SK-N-SH (cell line): ENCODE data around the gene NOLC1. TPM values are rescaled to one million over a fixed set of nuclear protein-coding genes. Genes with fewer than 3 reads are reported as not detected.

Experiments
- CTCF ChIA-PET: fragments of 300-600, 350-600 bp; formaldehyde crosslinking; extraction: SDS; loops from one replicate; lab custom pipeline; 2021; lab: Yijun Ruan, JAX
- POLR2A ChIA-PET: fragments of 350-600 bp; sonication (Branson Sonifier 250); formaldehyde crosslinking; extraction: SDS; loops from one replicate; lab custom pipeline; 2020; ENCODE audit warnings: antibody characterized with exemption, inconsistent platforms; lab: Yijun Ruan, JAX
- DNase-seq: peaks from one replicate; pipeline ENCODE4 v3.0.0; 2012
- H2AFZ ChIP-seq: fragments of 200-600 bp; sonication (generic); 2 replicates; pipeline ENCODE4 v1.8.1; 2016; ENCODE audit warnings: antibody characterized with exemption, mild to moderate bottlenecking, low read depth
- H3F3A ChIP-seq: fragments of 200-600 bp; sonication (generic); replicated peaks from 2 replicates; pipeline ENCODE3; 2016; ENCODE audit warnings: antibody characterized with exemption, mild to moderate bottlenecking; ENCODE audit not compliant: insufficient read depth
- H3K27ac ChIP-seq, 2 experiments: fragments of 200-500 bp in 1 of 2; fragments of 200-600 bp in 1 of 2; sonication (Bioruptor generic) in 1 of 2; sonication (generic), shearing (Covaris generic) in 1 of 2; 2 replicates each; pipeline versions ENCODE4 v1.5.1 to v1.6.1; 2014 to 2016; ENCODE audit warnings: low read depth in 2 of 2, inconsistent platforms in 1 of 2, low read length in 1 of 2, mild to moderate bottlenecking in 1 of 2, mixed read lengths in 1 of 2
- H3K27me3 ChIP-seq: fragments of 200-600 bp; sonication (generic), shearing (Covaris generic); 2 replicates; pipeline ENCODE4 v1.6.1; 2016; ENCODE audit warnings: mixed run types; ENCODE audit not compliant: insufficient read depth
- H3K36me3 ChIP-seq, 2 experiments: fragments of 200-500 bp in 1 of 2; fragments of 200-600 bp in 1 of 2; sonication (Bioruptor generic) in 1 of 2; sonication (generic) in 1 of 2; replicated peaks in 1 of 2; 2 replicates each; pipeline versions ENCODE3 to v1.5.1; 2014 to 2016; ENCODE audit warnings: low read length in 1 of 2, mild to moderate bottlenecking in 1 of 2; ENCODE audit not compliant: insufficient read depth in 2 of 2, control insufficient read depth in 1 of 2
- H3K4me1 ChIP-seq, 2 experiments: fragments of 200-500 bp in 1 of 2; fragments of 200-600 bp in 1 of 2; sonication (Bioruptor generic) in 1 of 2; sonication (generic), shearing (Covaris generic) in 1 of 2; 2 replicates each; pipeline versions ENCODE4 v1.5.1 to v1.6.1; 2014 to 2016; ENCODE audit warnings: low read depth in 1 of 2, low read length in 1 of 2, mixed run types in 1 of 2; ENCODE audit not compliant: insufficient read depth in 2 of 2, control insufficient read depth in 1 of 2
- H3K4me2 ChIP-seq: fragments of 200-600 bp; sonication (generic), shearing (Covaris generic); 2 replicates; pipeline ENCODE4 v1.6.1; 2017; ENCODE audit warnings: mixed run types
- H3K4me3 ChIP-seq, 2 experiments: fragments of 200-500 bp in 1 of 2; fragments of 200-600 bp in 1 of 2; sonication (Bioruptor generic) in 1 of 2; sonication (generic), shearing (Covaris generic) in 1 of 2; 2 replicates each; pipeline versions ENCODE4 v1.5.1 to v1.8.1; 2014 to 2016; ENCODE audit warnings: low read depth in 2 of 2, inconsistent platforms in 1 of 2, low read length in 1 of 2, mild to moderate bottlenecking in 1 of 2, mixed read lengths in 1 of 2, moderate library complexity in 1 of 2
- H3K79me2 ChIP-seq: fragments of 200-600 bp; sonication (generic); 2 replicates; pipeline ENCODE4 v1.8.1; 2017; ENCODE audit warnings: mild to moderate bottlenecking; ENCODE audit not compliant: insufficient read depth
- H3K9ac ChIP-seq: fragments of 200-600 bp; sonication (generic); 2 replicates; pipeline ENCODE4 v1.6.1; 2017; ENCODE audit warnings: mixed run types
- H3K9me2 ChIP-seq: fragments of 200-600 bp; sonication (generic); 2 replicates; pipeline ENCODE4 v1.6.1; 2017; ENCODE audit warnings: mixed run types
- H3K9me3 ChIP-seq: fragments of 200-600 bp; sonication (generic); 2 replicates; pipeline ENCODE4 v1.6.1; 2017; ENCODE audit warnings: mixed run types, mild to moderate bottlenecking, moderate library complexity
- H4K20me1 ChIP-seq: fragments of 200-600 bp; sonication (generic); 2 replicates; pipeline ENCODE4 v1.6.1; 2017; ENCODE audit warnings: mild to moderate bottlenecking, mixed run types; ENCODE audit not compliant: insufficient read depth
- EZH2phosphoT487 ChIP-seq: fragments of 200-600 bp; sonication (generic); IDR thresholded peaks from 2 replicates; pipeline ENCODE4 v1.6.1; 2017; ENCODE audit warnings: low read depth, mixed run types, mild to moderate bottlenecking, antibody characterized with exemption, moderate library complexity, borderline replicate concordance
- FOSL2 ChIP-seq: IDR thresholded peaks from 2 replicates; pipeline ENCODE4 v1.4.0; 2012; ENCODE audit warnings: low read depth, mild to moderate bottlenecking, moderate library complexity, borderline replicate concordance
- FOXJ3 ChIP-seq: sonication (generic); formaldehyde crosslinking; IDR thresholded peaks from 2 replicates; pipeline ENCODE4 v1.5.1; 2020; ENCODE audit warnings: mild to moderate bottlenecking, missing genetic modification reagents
- FOXM1 ChIP-seq: IDR thresholded peaks from 2 replicates; pipeline ENCODE4 v1.4.0; 2012; ENCODE audit warnings: low read depth, mild to moderate bottlenecking
- GATA2 ChIP-seq: sonication (generic); formaldehyde crosslinking; IDR thresholded peaks from 2 replicates; pipeline ENCODE4 v1.5.0; 2020; ENCODE audit warnings: mild to moderate bottlenecking, missing genetic modification reagents
- JUND ChIP-seq: IDR thresholded peaks from 2 replicates; pipeline ENCODE4 v1.4.0; 2012
- MEF2A ChIP-seq: IDR thresholded peaks from 2 replicates; pipeline ENCODE4 v1.4.0; 2012; ENCODE audit warnings: low read depth, borderline replicate concordance
- NRF1 ChIP-seq: IDR thresholded peaks from 2 replicates; pipeline ENCODE4 v1.6.1; 2012; ENCODE audit warnings: low read depth, mild to moderate bottlenecking, low read length
- POLR2AphosphoS5 ChIP-seq: IDR thresholded peaks from 2 replicates; pipeline ENCODE4 v1.6.1; 2012; ENCODE audit warnings: low read depth, low read length
- RAD21 ChIP-seq: IDR thresholded peaks from 2 replicates; pipeline ENCODE4 v1.6.1; 2012; ENCODE audit warnings: mild to moderate bottlenecking, low read length
- RFX5 ChIP-seq: IDR thresholded peaks from 2 replicates; pipeline ENCODE4 v1.6.1; 2012; ENCODE audit warnings: mild to moderate bottlenecking, improper control_type of control experiment, low read length
- RXRA ChIP-seq: IDR thresholded peaks from 2 replicates; pipeline ENCODE4 v1.4.0; 2012; ENCODE audit warnings: low read depth, mild to moderate bottlenecking, borderline replicate concordance
- SIN3A ChIP-seq: IDR thresholded peaks from 2 replicates; pipeline ENCODE4 v1.6.1; 2012; ENCODE audit warnings: low read depth, mild to moderate bottlenecking, low read length, moderate library complexity, borderline replicate concordance
- TAF1 ChIP-seq: IDR thresholded peaks from 2 replicates; pipeline ENCODE4 v1.6.1; 2012; ENCODE audit warnings: low read depth, mild to moderate bottlenecking, low read length, moderate library complexity, borderline replicate concordance
- YY1 ChIP-seq: IDR thresholded peaks from 2 replicates; pipeline ENCODE4 v1.4.0; 2012; ENCODE audit warnings: low read depth, mild to moderate bottlenecking
- WGBS: methylation state at CpG from one replicate; pipeline ENCODE4 v1.1.6; 2017; ENCODE audit warnings: low lambda C conversion rate; 5-methylcytosine and 5-hydroxymethylcytosine counted together
- polyA plus RNA-seq, 3 experiments: library from polyadenylated mRNA; depleted of rRNA; stranded (reverse); fragments of >200 nt; gene quantifications; 2 replicates each; pipeline ENCODE4 v1.2.3, GENCODE V29; 2012
- TF ChIP-seq, protein P1 (sequence below): fragments of 150-350 bp; IDR thresholded peaks from 2 replicates; pipeline ENCODE4 v1.6.1; 2017; ENCODE audit warnings: antibody characterized with exemption, low read length, low read depth, borderline replicate concordance
- TF ChIP-seq, protein P2 (sequence below): IDR thresholded peaks from 2 replicates; pipeline ENCODE4 v1.6.1; 2012; ENCODE audit warnings: mild to moderate bottlenecking, low read depth, low read length, moderate library complexity

The NOLC1 gene
- polyA plus RNA-seq, 1 of the 3 experiments (the other 2 are of a cell fraction): 71.8 TPM

DNA sequence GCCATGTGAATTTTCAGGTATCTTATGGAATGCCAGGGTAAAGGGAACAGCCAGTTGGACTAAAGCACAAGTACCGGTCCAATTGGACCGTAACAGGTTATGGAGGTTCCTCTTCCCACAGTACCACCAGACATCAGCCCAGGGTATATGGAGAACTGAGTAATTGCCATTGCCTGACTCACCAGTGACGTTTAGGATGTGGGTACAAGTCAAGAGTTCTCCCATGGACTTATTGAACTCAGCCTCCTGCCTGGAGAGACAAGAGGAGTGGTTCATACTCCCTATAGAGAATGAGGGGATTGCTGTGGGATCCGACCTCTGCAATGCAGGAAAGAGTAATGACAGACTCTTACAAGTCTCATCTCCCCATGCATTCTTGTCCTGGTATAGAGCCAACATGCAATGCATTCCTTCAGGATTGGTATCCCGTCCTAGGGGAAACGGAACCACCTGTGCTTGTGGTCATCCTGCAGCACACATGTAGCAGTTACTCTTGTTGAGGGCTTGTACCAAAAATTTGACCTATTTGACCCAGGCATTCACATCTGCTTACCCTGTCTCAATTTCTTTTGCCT lies 43.2 kb downstream of the NOLC1 start:
- no peaks in the 10 kb centered on the region for H3K9me2 ChIP-seq
- no peaks in the 10 kb centered on the region for H3K36me3 ChIP-seq
- no peaks in the 10 kb centered on the region for H3K9me3 ChIP-seq
- WGBS: 47% methylated on average over 6 of the region's 6 CpGs
- POLR2A ChIA-PET: no interaction called here
- H2AFZ ChIP-seq: no peak overlapping the region
- H3K9ac ChIP-seq: no peak overlapping the region
- no peak overlapping the region for H3K27ac ChIP-seq
- H3K27me3 ChIP-seq: no peaks in the 10 kb centered on the region; the same call in 1 of the 2 replicates
- H3K4me1 ChIP-seq: no peaks in the 10 kb centered on the region
- no peaks in the 10 kb centered on the region for H4K20me1 ChIP-seq
- DNase-seq: no peak
- TF ChIP-seq GATA2 (CRISPR knock-in tag) (no peak), FOXJ3 (CRISPR knock-in tag) (no peak), EZH2phosphoT487 (no peak), SIN3A (no peak), RFX5 (no peak), RXRA (no peak), FOSL2 (no peak), FOXM1 (no peak), MEF2A (no peak), RAD21 (no peak), JUND (no peak), YY1 (no peak), POLR2AphosphoS5 (no peak), TAF1 (no peak), NRF1 (no peak)
- TF ChIP-seq, protein P1, sequence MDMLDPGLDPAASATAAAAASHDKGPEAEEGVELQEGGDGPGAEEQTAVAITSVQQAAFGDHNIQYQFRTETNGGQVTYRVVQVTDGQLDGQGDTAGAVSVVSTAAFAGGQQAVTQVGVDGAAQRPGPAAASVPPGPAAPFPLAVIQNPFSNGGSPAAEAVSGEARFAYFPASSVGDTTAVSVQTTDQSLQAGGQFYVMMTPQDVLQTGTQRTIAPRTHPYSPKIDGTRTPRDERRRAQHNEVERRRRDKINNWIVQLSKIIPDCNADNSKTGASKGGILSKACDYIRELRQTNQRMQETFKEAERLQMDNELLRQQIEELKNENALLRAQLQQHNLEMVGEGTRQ: no peak
- TF ChIP-seq, protein P2, sequence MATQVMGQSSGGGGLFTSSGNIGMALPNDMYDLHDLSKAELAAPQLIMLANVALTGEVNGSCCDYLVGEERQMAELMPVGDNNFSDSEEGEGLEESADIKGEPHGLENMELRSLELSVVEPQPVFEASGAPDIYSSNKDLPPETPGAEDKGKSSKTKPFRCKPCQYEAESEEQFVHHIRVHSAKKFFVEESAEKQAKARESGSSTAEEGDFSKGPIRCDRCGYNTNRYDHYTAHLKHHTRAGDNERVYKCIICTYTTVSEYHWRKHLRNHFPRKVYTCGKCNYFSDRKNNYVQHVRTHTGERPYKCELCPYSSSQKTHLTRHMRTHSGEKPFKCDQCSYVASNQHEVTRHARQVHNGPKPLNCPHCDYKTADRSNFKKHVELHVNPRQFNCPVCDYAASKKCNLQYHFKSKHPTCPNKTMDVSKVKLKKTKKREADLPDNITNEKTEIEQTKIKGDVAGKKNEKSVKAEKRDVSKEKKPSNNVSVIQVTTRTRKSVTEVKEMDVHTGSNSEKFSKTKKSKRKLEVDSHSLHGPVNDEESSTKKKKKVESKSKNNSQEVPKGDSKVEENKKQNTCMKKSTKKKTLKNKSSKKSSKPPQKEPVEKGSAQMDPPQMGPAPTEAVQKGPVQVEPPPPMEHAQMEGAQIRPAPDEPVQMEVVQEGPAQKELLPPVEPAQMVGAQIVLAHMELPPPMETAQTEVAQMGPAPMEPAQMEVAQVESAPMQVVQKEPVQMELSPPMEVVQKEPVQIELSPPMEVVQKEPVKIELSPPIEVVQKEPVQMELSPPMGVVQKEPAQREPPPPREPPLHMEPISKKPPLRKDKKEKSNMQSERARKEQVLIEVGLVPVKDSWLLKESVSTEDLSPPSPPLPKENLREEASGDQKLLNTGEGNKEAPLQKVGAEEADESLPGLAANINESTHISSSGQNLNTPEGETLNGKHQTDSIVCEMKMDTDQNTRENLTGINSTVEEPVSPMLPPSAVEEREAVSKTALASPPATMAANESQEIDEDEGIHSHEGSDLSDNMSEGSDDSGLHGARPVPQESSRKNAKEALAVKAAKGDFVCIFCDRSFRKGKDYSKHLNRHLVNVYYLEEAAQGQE: no peak
- TF ChIP-seq, all 33 proteins: peak for 0
- H3K4me2 ChIP-seq: no peak overlapping the region
- H3K4me3 ChIP-seq: no peak overlapping the region
- no peaks in the 10 kb centered on the region for H3F3A ChIP-seq
- CTCF ChIA-PET: no interaction called here
- no peaks in the 10 kb centered on the region for H3K79me2 ChIP-seq
